ENCODE results near the gene PRSS27. TPM values are rescaled to one million over a fixed set of nuclear protein-coding genes. Genes with fewer than 3 reads are reported as not detected.

The PRSS27 gene
- total RNA-seq, 1 donor from 2014 or later: 0.90 TPM

GRCh38 chr16:2739625-2740430 lies 19.8 kb upstream of the PRSS27 start:
- Mint-ChIP-seq H3K9me3 (ENCODE audit: unreplicated experiment) (no peaks in the 10 kb centered on the region), H3K27ac (ENCODE audit: unreplicated experiment) (no peak overlapping the region), H3K4me3 (ENCODE audit: unreplicated experiment) (no peak overlapping the region), H3K36me3 (ENCODE audit: low read depth, unreplicated experiment) (no peaks in the 10 kb centered on the region), H3K4me1 (ENCODE audit: unreplicated experiment) (peaks cover 4% of the 10 kb centered on the region), H3K27me3 (ENCODE audit: unreplicated experiment) (peaks cover 4% of the 10 kb centered on the region)
- TF ChIP-seq, protein P1, sequence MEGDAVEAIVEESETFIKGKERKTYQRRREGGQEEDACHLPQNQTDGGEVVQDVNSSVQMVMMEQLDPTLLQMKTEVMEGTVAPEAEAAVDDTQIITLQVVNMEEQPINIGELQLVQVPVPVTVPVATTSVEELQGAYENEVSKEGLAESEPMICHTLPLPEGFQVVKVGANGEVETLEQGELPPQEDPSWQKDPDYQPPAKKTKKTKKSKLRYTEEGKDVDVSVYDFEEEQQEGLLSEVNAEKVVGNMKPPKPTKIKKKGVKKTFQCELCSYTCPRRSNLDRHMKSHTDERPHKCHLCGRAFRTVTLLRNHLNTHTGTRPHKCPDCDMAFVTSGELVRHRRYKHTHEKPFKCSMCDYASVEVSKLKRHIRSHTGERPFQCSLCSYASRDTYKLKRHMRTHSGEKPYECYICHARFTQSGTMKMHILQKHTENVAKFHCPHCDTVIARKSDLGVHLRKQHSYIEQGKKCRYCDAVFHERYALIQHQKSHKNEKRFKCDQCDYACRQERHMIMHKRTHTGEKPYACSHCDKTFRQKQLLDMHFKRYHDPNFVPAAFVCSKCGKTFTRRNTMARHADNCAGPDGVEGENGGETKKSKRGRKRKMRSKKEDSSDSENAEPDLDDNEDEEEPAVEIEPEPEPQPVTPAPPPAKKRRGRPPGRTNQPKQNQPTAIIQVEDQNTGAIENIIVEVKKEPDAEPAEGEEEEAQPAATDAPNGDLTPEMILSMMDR (IDR thresholded peaks at IDR 0.05; ENCODE audit: unreplicated experiment): no peak
- no peak for DNase-seq (ENCODE audit: low spot score)

GRCh38 chr16:2738615-2739014 lies 18.6 kb upstream of the PRSS27 start:
- Mint-ChIP-seq H3K9me3 (ENCODE audit: unreplicated experiment) (no peaks in the 10 kb centered on the region), H3K36me3 (ENCODE audit: low read depth, unreplicated experiment) (no peaks in the 10 kb centered on the region), H3K4me1 (ENCODE audit: unreplicated experiment) (peaks cover 4% of the 10 kb centered on the region), H3K27me3 (ENCODE audit: unreplicated experiment) (peaks cover 2% of the 10 kb centered on the region), H3K27ac (ENCODE audit: unreplicated experiment) (no peak overlapping the region), H3K4me3 (ENCODE audit: unreplicated experiment) (no peak overlapping the region)
- TF ChIP-seq, protein P1 (IDR thresholded peaks at IDR 0.05; ENCODE audit: unreplicated experiment): no peak
- DNase-seq (ENCODE audit: low spot score): no peak

DNA sequence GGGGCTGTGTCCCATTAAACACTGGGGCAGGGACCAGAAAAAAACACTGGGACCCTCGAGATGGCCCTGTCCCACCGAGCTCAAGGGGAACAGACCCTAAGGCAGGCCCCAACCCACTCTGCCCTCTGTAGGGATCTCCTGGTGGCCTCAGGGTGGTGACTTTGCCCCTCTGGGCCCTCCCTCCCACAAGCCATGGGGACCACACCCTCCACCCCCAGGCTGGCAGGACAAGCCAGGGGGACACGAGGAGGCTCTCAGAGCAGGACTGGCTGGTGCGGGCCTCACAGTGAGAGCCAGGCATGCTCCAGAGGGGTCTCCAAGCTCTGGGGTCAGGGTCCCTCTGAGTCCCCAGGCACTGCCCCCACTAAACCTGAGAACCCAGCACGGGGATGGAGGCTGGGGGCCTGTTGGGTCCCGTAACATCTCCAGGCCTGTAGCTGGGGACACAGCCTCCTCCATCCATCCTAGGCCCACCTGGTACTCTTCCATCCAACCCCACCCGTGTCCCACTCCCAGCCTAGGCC lies 17.9 kb upstream of the PRSS27 start:
- H3K4me1 Mint-ChIP-seq (ENCODE audit: unreplicated experiment): peaks cover 4% of the 10 kb centered on the region
- H3K9me3 Mint-ChIP-seq (ENCODE audit: unreplicated experiment): no peaks in the 10 kb centered on the region
- no peaks in the 10 kb centered on the region for H3K36me3 Mint-ChIP-seq (ENCODE audit: low read depth, unreplicated experiment)
- H3K4me3 Mint-ChIP-seq (ENCODE audit: unreplicated experiment): no peak overlapping the region
- H3K27me3 Mint-ChIP-seq (ENCODE audit: unreplicated experiment): peaks cover 2% of the 10 kb centered on the region
- TF ChIP-seq, protein P1 (IDR thresholded peaks at IDR 0.05; ENCODE audit: unreplicated experiment): no peak
- H3K27ac Mint-ChIP-seq (ENCODE audit: unreplicated experiment): no peak overlapping the region
- no peak for DNase-seq (ENCODE audit: low spot score)

- Mint-ChIP-seq H3K4me1 (ENCODE audit: unreplicated experiment) (peaks cover 4% of the 10 kb centered on the region), H3K36me3 (ENCODE audit: low read depth, unreplicated experiment) (no peaks in the 10 kb centered on the region), H3K9me3 (ENCODE audit: unreplicated experiment) (no peaks in the 10 kb centered on the region), H3K27me3 (ENCODE audit: unreplicated experiment) (peaks cover 2% of the 10 kb centered on the region), H3K27ac (ENCODE audit: unreplicated experiment) (no peak overlapping the region), H3K4me3 (ENCODE audit: unreplicated experiment) (no peak overlapping the region)
- no peak for DNase-seq (ENCODE audit: low spot score)
- TF ChIP-seq, protein P1 (IDR thresholded peaks at IDR 0.05; ENCODE audit: unreplicated experiment): no peak
Measured at GRCh38 chr16:2737238-2737605, 17.2 kb upstream of the PRSS27 start.

All from endothelial cell (in vitro differentiated cells).